ENCODE measurements around the gene PLEKHA4.

Gene PLEKHA4

GRCh38 chr19:48793271-48793670, 75.1 kb downstream of the PLEKHA4 start:
- TF ChIP-seq REST (IDR thresholded peaks at IDR 0.05; ENCODE audit: insufficient read depth in 1 of 2, low read depth in 2 of 2, low read length in 2 of 2) (no peak), TAF1 (IDR thresholded peaks at IDR 0.05; ENCODE audit: borderline replicate concordance, insufficient read depth, low read length) (no peak)

Data from PFSK-1 (cell line).